ENCODE results near the gene ZNF674.
"Not testable (repeated sequence)": the region's sequence is repeated elsewhere in the genome, so short reads cannot be mapped to it uniquely, and the experiment has no call there.

The ZNF674 gene

GRCh38 chrX:46567388-46567787, 22.2 kb upstream of the ZNF674 start:
- no peak for DNase-seq

DNA sequence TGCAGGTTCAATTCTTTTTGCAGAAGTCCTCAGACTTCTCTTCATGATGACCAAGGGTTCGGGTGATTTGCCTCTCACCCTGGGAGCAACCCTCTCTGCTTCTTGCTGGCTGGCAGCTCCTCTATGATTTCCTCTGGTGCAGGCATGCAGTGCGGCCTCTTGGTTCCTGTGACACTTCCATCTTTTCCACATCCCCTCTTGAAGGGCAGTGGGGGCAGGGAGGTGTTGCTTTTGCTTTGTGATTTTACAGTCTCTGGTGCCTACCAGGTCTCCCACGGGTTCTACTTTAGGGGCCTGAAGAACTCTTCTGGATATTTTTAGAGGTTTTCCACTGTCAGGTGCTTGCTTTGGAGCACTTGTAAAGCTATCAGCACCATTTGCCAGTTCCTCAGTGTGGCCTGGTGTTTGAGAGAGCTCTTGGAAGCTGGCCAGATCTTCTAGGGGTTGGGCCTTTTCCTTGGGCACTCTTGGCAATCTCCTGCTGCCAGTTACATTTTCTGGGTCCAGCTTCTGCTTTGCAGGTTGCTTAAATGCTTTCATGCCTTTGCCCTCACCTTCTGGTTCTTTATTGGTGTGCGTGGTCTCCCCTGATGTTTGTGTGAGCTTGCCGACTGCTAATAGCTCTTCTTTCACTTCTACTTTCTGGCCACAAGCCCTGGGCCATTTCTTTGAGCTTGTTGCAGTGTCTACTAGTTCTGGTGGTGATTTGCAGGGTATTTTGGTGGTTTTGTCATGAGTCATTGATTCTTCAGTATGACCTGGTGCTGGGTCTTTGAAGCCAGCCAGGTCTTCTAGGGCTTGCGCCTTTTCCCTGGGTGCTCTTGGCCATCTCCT, 16.8 kb upstream of the ZNF674 start:
- peak; percentile 60 for DNase-seq

DNA sequence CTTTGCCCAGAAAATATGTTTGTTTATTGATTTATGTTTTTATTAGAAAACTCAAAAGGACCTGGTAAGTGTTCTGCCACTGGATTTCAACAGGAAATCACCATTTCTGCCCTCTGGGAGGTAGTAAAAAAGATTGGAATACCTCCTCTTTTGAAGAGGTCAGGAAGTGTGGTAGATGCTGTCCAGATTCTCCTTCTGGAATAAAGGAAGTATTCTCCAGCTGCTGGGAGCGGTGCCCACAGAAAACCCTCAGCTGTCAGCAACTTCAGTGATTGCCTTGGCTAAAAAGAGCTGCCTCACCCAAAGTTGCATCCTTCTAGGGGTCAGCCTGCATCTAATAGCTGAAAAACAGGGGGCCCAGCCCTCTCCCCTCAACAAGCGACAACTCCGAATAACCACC, 13.8 kb upstream of the ZNF674 start:
- DNase-seq, result no peak

GRCh38 chrX:46554942-46555341, 9.7 kb upstream of the ZNF674 start:
- DNase-seq, result no peak

DNA sequence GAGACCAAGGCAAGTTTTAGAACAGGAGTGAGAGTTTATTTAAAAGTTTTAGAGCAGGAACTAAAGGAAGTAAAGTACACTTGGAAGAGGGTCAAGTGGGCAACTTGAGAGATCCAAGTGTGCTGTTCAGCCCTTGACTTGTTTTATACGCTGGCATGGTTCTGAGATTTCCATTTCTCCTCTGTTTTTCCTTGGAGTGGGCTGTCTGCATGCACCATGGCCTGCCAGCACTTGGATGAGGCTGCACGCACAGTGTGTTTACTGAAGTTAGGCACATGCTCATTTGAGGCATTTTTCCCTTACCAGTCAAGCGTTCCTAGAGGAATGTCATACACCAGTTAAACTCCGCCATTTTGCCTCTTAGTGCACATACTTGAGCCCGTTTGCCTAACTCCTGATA, 8.7 kb upstream of the ZNF674 start:
- no peak for DNase-seq

- DNase-seq, result no peak
Measured at GRCh38 chrX:46551494-46552128, 6.4 kb upstream of the ZNF674 start.

DNA sequence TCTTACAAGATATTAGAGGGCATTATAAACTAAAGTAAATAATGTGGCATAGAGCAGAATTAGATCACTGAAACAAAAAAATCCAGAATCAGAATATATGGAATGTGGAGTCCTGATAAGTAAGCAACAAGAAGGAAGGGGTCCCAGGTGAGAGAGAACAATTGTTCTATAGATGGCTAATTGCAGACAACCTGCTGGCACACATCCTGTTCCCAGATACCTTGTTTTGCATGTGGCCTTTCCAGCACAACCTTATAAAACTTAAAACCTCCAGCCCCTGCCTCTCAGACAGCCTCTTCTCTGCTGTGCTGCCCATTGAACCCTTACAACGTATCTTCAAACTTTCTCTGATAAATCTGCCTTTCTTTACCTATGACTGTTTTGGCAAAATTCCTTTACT, 4.7 kb upstream of the ZNF674 start:
- no peak for DNase-seq

DNA sequence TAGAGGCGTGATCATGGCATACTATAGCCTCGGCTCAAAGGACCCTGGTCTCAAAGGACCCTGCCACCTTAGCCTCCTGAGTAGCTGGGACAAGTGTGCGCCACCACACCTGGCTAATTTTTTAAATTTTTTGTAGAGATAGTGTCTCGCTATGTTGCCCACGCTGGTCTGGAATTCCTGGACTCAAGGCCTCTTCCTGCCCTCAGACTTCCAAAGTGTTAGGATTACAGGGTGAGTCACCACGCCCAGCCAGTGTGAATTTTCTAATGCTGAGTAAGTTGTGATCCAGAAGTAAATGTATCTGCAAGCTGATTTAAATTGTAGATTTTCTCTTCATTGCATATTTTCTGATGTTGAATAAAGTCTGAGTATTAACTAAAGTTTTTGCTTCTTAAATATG, 2.6 kb upstream of the ZNF674 start:
- DNase-seq, result no peak

- not testable (repeated sequence) for DNase-seq
Measured at GRCh38 chrX:46544527-46544926, 694 bp downstream of the ZNF674 start.

DNA sequence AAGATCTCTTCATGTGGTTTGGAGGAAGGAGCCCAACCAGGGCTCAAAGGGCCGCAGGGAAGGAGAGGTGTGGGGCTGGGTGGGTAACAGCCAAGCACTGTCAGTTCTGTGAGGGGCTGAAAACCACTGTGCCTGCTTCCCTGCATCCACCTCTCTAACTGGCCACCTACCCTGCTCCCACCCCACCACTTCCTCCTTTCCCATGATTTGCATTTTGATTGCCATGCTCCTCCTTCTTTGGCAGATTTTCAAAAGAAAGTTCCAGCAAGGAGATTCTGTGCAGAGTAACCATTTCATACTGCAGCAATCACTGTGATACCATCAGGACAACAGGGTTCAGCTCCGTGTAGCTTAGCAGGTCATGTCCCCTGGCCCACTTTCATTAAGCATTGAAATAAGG, 1.8 kb downstream of the ZNF674 start:
- DNase-seq, result no peak

GRCh38 chrX:46531442-46531841, 13.8 kb downstream of the ZNF674 start:
- no peak for DNase-seq

GRCh38 chrX:46530404-46530908, 14.8 kb downstream of the ZNF674 start:
- DNase-seq, result not testable (repeated sequence)

DNA sequence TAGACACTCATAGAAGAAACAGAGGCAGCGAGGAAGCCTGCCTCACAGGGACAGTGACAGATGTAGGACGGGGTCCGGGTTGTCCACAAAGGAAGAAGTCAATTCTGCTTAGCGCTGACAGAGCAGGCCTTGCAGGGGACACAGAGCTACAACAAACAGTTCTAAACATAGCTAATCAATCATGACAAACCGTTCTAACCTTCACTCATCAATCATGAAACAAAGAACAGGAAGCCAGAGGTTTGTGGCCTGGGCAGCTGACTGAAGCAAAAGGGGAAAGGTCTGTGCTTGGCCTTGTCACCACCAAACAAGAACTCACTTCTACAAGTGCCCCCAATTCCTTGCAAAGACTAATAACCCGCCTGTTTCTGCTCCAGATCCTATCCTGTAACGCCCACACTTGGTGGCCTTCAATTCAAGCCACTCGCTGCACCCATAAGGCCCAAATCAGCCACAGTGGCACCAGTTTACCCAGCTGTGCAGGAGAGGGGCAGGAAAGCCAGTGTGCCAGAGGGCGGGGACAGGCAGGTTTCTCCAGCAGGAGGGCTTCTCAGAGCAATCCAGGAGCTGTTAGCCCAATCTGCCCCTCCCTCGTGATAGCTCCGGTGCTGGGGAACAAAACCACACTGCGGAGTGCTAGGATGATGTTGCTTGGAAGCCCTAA, 15.3 kb downstream of the ZNF674 start:
- not testable (repeated sequence) for DNase-seq

GRCh38 chrX:46528640-46529039, 16.6 kb downstream of the ZNF674 start:
- DNase-seq, result not testable (repeated sequence)

DNA sequence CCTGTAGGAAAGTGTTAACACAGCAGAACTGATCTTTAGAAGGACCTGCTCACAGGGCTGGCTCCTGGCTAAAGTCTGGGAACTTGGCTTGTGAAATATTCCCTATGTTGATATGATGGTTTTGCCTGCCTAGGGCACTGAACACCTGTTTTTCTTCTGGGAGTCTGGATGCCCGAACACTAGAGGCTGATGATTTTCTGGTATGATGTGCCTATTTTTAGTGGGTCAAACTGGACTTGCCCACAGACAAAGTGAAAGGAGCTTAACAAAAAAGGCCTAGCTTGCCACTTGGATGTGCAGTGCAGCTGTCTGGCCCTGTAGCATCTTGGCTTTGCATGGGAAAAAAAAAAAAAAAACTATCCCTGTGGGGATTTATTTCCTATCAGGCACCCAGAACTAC, 39.1 kb downstream of the ZNF674 start:
- DNase-seq, result no peak

GRCh38 chrX:46502848-46503247, 42.4 kb downstream of the ZNF674 start:
- DNase-seq, result no peak

DNA sequence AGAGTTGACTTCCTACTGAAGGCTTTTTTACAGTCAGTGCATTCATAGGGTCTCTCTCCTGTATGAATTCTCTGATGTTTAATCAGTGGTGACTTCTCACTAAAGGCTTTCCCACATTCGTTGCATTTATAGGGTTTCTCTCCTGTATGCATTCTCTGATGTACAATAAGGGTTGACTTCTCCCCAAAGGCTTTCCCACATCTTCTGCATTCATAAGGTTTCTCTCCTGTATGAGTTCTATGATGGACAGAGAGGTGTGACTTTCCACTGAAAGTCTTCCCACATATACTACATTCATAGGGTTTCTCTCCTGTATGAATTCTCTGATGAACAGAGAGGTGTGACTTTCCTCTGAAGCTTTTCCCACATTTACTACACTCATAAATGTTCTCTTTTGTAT, 45.2 kb downstream of the ZNF674 start:
- DNase-seq, result no peak

DNA sequence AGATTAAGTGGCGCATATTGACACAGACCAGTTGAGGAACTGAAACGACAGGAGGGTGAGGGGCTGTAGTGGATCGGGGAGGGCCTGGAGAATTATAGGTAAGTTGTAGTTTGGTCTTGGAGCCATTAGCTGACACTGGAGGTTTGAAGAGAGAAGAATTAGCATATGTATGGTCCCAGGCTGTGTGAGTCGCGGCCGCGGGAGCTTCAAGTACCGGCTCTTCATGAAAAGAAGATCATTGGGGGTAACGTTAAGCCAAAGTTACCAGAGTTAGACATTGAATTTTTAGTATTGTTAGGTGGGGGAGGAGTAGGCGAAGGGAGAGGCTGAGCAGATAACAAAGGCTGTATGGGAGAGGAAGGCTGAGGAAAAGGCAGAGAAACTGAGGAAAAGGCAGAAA, 56.5 kb downstream of the ZNF674 start:
- no peak for DNase-seq

DNA sequence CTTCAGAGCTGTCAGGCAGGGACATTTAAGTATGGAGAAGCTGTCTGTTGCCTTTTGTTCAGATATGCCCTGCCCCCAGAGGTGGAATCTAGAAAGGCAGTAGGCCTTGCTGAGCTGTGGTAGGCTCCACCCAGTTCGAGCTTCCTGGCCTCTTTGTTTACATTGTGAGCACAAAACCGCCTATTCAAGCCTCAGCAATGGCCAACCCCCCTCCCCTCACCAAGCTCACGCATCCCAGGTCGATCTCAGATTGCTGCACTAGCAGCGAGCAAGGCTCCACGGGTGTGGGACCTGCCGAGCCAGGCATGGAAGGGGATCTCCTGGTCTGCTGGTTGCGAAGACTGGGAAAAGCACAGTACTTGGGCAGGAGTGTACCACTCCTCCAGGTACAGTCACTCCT, 59.3 kb downstream of the ZNF674 start:
- no peak for DNase-seq

GRCh38 chrX:46478634-46479033, 66.6 kb downstream of the ZNF674 start:
- not testable (repeated sequence) for DNase-seq

GRCh38 chrX:46477435-46477834, 67.8 kb downstream of the ZNF674 start:
- DNase-seq, result no peak

GRCh38 chrX:46465203-46465602, 80.0 kb downstream of the ZNF674 start:
- no peak for DNase-seq

DNA sequence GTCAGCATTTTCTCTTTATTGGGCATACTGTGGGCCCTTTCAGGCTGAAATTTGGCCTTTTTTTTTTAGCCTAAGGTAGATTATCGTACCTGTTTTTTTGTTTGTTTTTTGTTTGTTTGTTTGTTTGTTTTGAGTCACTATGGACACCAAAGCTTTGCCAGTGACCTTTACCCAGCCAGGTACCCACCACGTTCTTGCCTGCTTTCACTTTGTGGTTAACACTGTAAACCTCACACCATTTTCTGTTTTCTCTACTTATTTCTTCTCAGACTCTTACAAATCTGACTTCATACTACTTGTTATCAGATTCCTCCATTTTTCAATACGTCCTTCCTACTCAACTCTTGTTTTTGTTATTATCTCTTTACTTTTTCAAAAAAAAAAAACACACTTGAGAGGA, 81.5 kb downstream of the ZNF674 start:
- peak; percentile 6 for DNase-seq

- no peak for DNase-seq
Measured at GRCh38 chrX:46461660-46462191, 83.5 kb downstream of the ZNF674 start.
